Memory B cell (primary cell): ENCODE results near the gene BAHCC1.
A peak's percentile ranks its signal among the peaks of the same experiment; 100 is the strongest.

ENCODE experiments used
- ATAC-seq: fragments of 150-1000 bp; cut with Tn5 transposase; 2 replicates; pipeline ENCODE4 v1.10.0; 2021; ENCODE audit warnings: low read depth, mild to moderate bottlenecking, moderate library complexity
- DNase-seq, 2 donors: peaks; one replicate each; pipeline ENCODE4 v3.0.0; 2022; ENCODE audit warnings: low spot score in 2 of 2
- H3K27ac Mint-ChIP-seq: one replicate; pipeline ENCODE4 v1.8.0; 2022; ENCODE audit warnings: mild to moderate bottlenecking, moderate library complexity, mixed read lengths
- H3K27me3 Mint-ChIP-seq: one replicate; pipeline ENCODE4 v1.8.0; 2022; ENCODE audit warnings: mixed read lengths
- H3K36me3 Mint-ChIP-seq: one replicate; pipeline ENCODE4 v1.8.0; 2022; ENCODE audit warnings: mild to moderate bottlenecking, mixed read lengths
- H3K4me1 Mint-ChIP-seq: one replicate; pipeline ENCODE4 v1.8.0; 2022; ENCODE audit warnings: mixed read lengths
- H3K4me3 Mint-ChIP-seq: one replicate; pipeline ENCODE4 v1.8.0; 2022; ENCODE audit warnings: mild to moderate bottlenecking, moderate library complexity, mixed read lengths
- H3K9me3 Mint-ChIP-seq: one replicate; pipeline ENCODE4 v1.8.0; 2022; ENCODE audit warnings: mixed read lengths

BAHCC1 gene

GRCh38 chr17:81482673-81483072, 87.4 kb downstream of the BAHCC1 start:
- DNase-seq (no peak), ATAC-seq (no peak)
- H3K27me3 Mint-ChIP-seq = peaks cover 22% of the 10 kb centered on the region
- peak overlapping the region; percentile 56 for H3K4me3 Mint-ChIP-seq
- H3K36me3 Mint-ChIP-seq = no peaks in the 10 kb centered on the region
- peak overlapping the region; percentile 83 for H3K27ac Mint-ChIP-seq
- no peaks in the 10 kb centered on the region for H3K9me3 Mint-ChIP-seq
- peaks cover 9% of the 10 kb centered on the region for H3K4me1 Mint-ChIP-seq

- Mint-ChIP-seq H3K4me1 (peaks cover 9% of the 10 kb centered on the region), H3K4me3 (peak overlapping the region; percentile 34), H3K9me3 (no peaks in the 10 kb centered on the region), H3K27me3 (peaks cover 19% of the 10 kb centered on the region), H3K36me3 (no peaks in the 10 kb centered on the region), H3K27ac (peak overlapping the region; percentile 83)
- ATAC-seq (peak; percentile 69), DNase-seq (peak; percentile 66 to 67)
Measured at GRCh38 chr17:81483085-81483861, 88.0 kb downstream of the BAHCC1 start.

GRCh38 chr17:81483862-81484194, 88.6 kb downstream of the BAHCC1 start:
- H3K27me3 Mint-ChIP-seq = peaks cover 19% of the 10 kb centered on the region
- no peaks in the 10 kb centered on the region for H3K9me3 Mint-ChIP-seq
- H3K27ac Mint-ChIP-seq = no peak overlapping the region
- peak overlapping the region; percentile 37 for H3K4me3 Mint-ChIP-seq
- H3K36me3 Mint-ChIP-seq = no peaks in the 10 kb centered on the region
- no peak for DNase-seq
- peaks cover 9% of the 10 kb centered on the region for H3K4me1 Mint-ChIP-seq
- ATAC-seq = peak; percentile 0

GRCh38 chr17:81484195-81484979, 89.1 kb downstream of the BAHCC1 start:
- peak overlapping the region; percentile 37 for H3K4me3 Mint-ChIP-seq
- DNase-seq = peak; percentile 93 to 97

GRCh38 chr17:81486199-81486810, 91.0 kb downstream of the BAHCC1 start:
- Mint-ChIP-seq H3K27ac (no peak overlapping the region), H3K4me1 (peaks cover 13% of the 10 kb centered on the region), H3K27me3 (peaks cover 13% of the 10 kb centered on the region), H3K4me3 (no peak overlapping the region), H3K9me3 (no peaks in the 10 kb centered on the region), H3K36me3 (no peaks in the 10 kb centered on the region)
- DNase-seq = no peak
- no peak for ATAC-seq

More at GRCh38 chr17:81484195-81484979, 89.1 kb downstream of the BAHCC1 start:
- no peaks in the 10 kb centered on the region for H3K9me3 Mint-ChIP-seq
- no peaks in the 10 kb centered on the region for H3K36me3 Mint-ChIP-seq
- peak; percentile 75 for ATAC-seq
- H3K4me1 Mint-ChIP-seq = peaks cover 10% of the 10 kb centered on the region
- H3K27ac Mint-ChIP-seq = no peak overlapping the region
- H3K27me3 Mint-ChIP-seq = peaks cover 19% of the 10 kb centered on the region

GRCh38 chr17:81487089-81487486, 91.8 kb downstream of the BAHCC1 start:
- Mint-ChIP-seq H3K4me3 (no peak overlapping the region), H3K27ac (no peak overlapping the region)
- ATAC-seq = no peak

GRCh38 chr17:81487487-81488275, 92.4 kb downstream of the BAHCC1 start:
- peak; percentile 41 for ATAC-seq
- no peak overlapping the region for H3K27ac Mint-ChIP-seq

More at GRCh38 chr17:81487089-81487486, 91.8 kb downstream of the BAHCC1 start:
- Mint-ChIP-seq H3K9me3 (no peaks in the 10 kb centered on the region), H3K4me1 (peaks cover 10% of the 10 kb centered on the region), H3K36me3 (no peaks in the 10 kb centered on the region), H3K27me3 (peaks cover 9% of the 10 kb centered on the region)
- DNase-seq = no peak

GRCh38 chr17:81488276-81488860, 93.1 kb downstream of the BAHCC1 start:
- Mint-ChIP-seq H3K27ac (no peak overlapping the region), H3K9me3 (no peaks in the 10 kb centered on the region), H3K4me1 (peaks cover 4% of the 10 kb centered on the region), H3K4me3 (peak overlapping the region; percentile 2), H3K36me3 (no peaks in the 10 kb centered on the region), H3K27me3 (peaks cover 15% of the 10 kb centered on the region)
- ATAC-seq (no peak), DNase-seq (no peak)

More at GRCh38 chr17:81487487-81488275, 92.4 kb downstream of the BAHCC1 start:
- Mint-ChIP-seq H3K9me3 (no peaks in the 10 kb centered on the region), H3K36me3 (no peaks in the 10 kb centered on the region), H3K27me3 (peaks cover 12% of the 10 kb centered on the region), H3K4me1 (peaks cover 9% of the 10 kb centered on the region), H3K4me3 (peak overlapping the region; percentile 47)
- peak in 1 of 2 donors; percentile 62 for DNase-seq

- Mint-ChIP-seq H3K4me1 (peaks cover 4% of the 10 kb centered on the region), H3K4me3 (peak overlapping the region; percentile 37), H3K9me3 (no peaks in the 10 kb centered on the region), H3K27me3 (peaks cover 16% of the 10 kb centered on the region), H3K36me3 (no peaks in the 10 kb centered on the region), H3K27ac (no peak overlapping the region)
- ATAC-seq (no peak), DNase-seq (no peak)
Measured at GRCh38 chr17:81489012-81489997, 94.0 kb downstream of the BAHCC1 start.

- Mint-ChIP-seq H3K4me3 (no peak overlapping the region), H3K27ac (no peak overlapping the region), H3K9me3 (no peaks in the 10 kb centered on the region), H3K36me3 (no peaks in the 10 kb centered on the region), H3K27me3 (peaks cover 23% of the 10 kb centered on the region), H3K4me1 (peaks cover 8% of the 10 kb centered on the region)
- DNase-seq (no peak), ATAC-seq (no peak)
Measured at GRCh38 chr17:81489998-81490992, 95.0 kb downstream of the BAHCC1 start.

GRCh38 chr17:81491181-81491581, 95.9 kb downstream of the BAHCC1 start:
- no peak overlapping the region for H3K4me3 Mint-ChIP-seq
- H3K27ac Mint-ChIP-seq = no peak overlapping the region
- H3K27me3 Mint-ChIP-seq = peaks cover 19% of the 10 kb centered on the region
- H3K4me1 Mint-ChIP-seq = peaks cover 8% of the 10 kb centered on the region
- no peaks in the 10 kb centered on the region for H3K36me3 Mint-ChIP-seq
- ATAC-seq = no peak
- DNase-seq = no peak
- no peaks in the 10 kb centered on the region for H3K9me3 Mint-ChIP-seq
